Progenitor cell of endocrine pancreas (in vitro differentiated cells): Measurements from ENCODE around the gene AMT. TPM values are rescaled to one million over a fixed set of nuclear protein-coding genes. Genes with fewer than 3 reads are reported as not detected.

Experiments
- DNase-seq: peaks from one replicate; pipeline ENCODE4 v3.0.0; 2021; ENCODE audit warnings: low spot score; ENCODE audit not compliant: unreplicated experiment
- H3K27ac Mint-ChIP-seq: 2 replicates; pipeline ENCODE4 v1.8.0; 2021; ENCODE audit warnings: mild to moderate bottlenecking, moderate library complexity, mixed read lengths
- H3K27me3 Mint-ChIP-seq: 2 replicates; pipeline ENCODE4 v1.8.0; 2021; ENCODE audit warnings: mixed read lengths
- H3K36me3 Mint-ChIP-seq: 2 replicates; pipeline ENCODE4 v1.8.0; 2022; ENCODE audit warnings: mixed read lengths; ENCODE audit not compliant: insufficient read depth
- H3K4me1 Mint-ChIP-seq: 2 replicates; pipeline ENCODE4 v1.8.0; 2021; ENCODE audit warnings: low read depth, mixed read lengths
- H3K4me3 Mint-ChIP-seq: 2 replicates; pipeline ENCODE4 v1.8.0; 2021; ENCODE audit warnings: low read depth, mild to moderate bottlenecking, moderate library complexity, mixed read lengths
- H3K9me3 Mint-ChIP-seq: 2 replicates; pipeline ENCODE4 v1.8.0; 2021; ENCODE audit warnings: low read depth, mixed read lengths
- CTCF ChIP-seq: fragments of 200-600 bp; sonication (generic); IDR thresholded peaks from one replicate; pipeline ENCODE4 v1.5.0; 2021; ENCODE audit warnings: antibody characterized with exemption, mild to moderate bottlenecking; ENCODE audit not compliant: unreplicated experiment
- total RNA-seq: library from RNA; stranded (reverse); gene quantifications from 2 replicates; pipeline ENCODE4 v1.2.1, GENCODE V29; 2021

AMT gene
- total RNA-seq, 1 donor from 2014 or later: 29.8 TPM

GRCh38 chr3:49371946-49372345 lies 50.3 kb downstream of the AMT start:
- Mint-ChIP-seq H3K9me3 (no peaks in the 10 kb centered on the region), H3K36me3 (peaks cover 17% of the 10 kb centered on the region), H3K4me3 (no peak overlapping the region), H3K27ac (no peak overlapping the region), H3K27me3 (no peaks in the 10 kb centered on the region), H3K4me1 (no peaks in the 10 kb centered on the region)
- DNase-seq: no peak
- TF ChIP-seq CTCF: no peak

- H3K27me3 Mint-ChIP-seq: no peaks in the 10 kb centered on the region
- no peak overlapping the region for H3K4me3 Mint-ChIP-seq
- no peak overlapping the region for H3K27ac Mint-ChIP-seq
- no peak for TF ChIP-seq CTCF
- peaks cover 21% of the 10 kb centered on the region for H3K36me3 Mint-ChIP-seq
- H3K9me3 Mint-ChIP-seq: no peaks in the 10 kb centered on the region
- H3K4me1 Mint-ChIP-seq: no peaks in the 10 kb centered on the region
- no peak for DNase-seq
Measured at GRCh38 chr3:49370585-49371290, 51.5 kb downstream of the AMT start.

Other genes with a start within 250 kb of the AMT start
- 14.8 and 15.1 TPM in 2 replicates for gene C3orf62, start 145.2 kb downstream of the AMT start, total RNA-seq
- 55.1 and 56.6 TPM in 2 replicates for gene USP4, start 82.4 kb downstream of the AMT start, total RNA-seq
- 130 TPM in 2 replicates for gene GPX1, start 64.1 kb downstream of the AMT start, total RNA-seq
- gene RHOA, start 10.5 kb downstream of the AMT start, total RNA-seq: 289 and 301 TPM in 2 replicates
- 18.0 and 18.8 TPM in 2 replicates for gene TCTA, start 10.1 kb downstream of the AMT start, total RNA-seq
- gene NICN1, start 6.9 kb upstream of the AMT start, total RNA-seq: 23.7 and 23.8 TPM in 2 replicates
- gene DAG1, start 47.8 kb upstream of the AMT start, total RNA-seq: 109 and 114 TPM in 2 replicates
- 3.0 and 3.8 TPM in 2 replicates for gene BSN, start 132.0 kb upstream of the AMT start, total RNA-seq